SK-N-SH treated with all-trans-retinoic acid at 6 μM for 48 hours (cell line): Measurements from ENCODE around the gene KCNIP4.

ENCODE experiments used
- ATAC-seq: fragments of 200-7000 bp; cut with Tn5 transposase; 3 replicates; pipeline ENCODE4 v1.9.1; 2020; ENCODE audit warnings: mild to moderate bottlenecking, moderate library complexity
- ARNTL ChIP-seq: fragments of 450-650 bp; formaldehyde crosslinking; IDR thresholded peaks from 2 replicates; pipeline ENCODE4 v1.5.0; 2020; ENCODE audit warnings: low read depth, mild to moderate bottlenecking, moderate library complexity, borderline replicate concordance
- BACH2 ChIP-seq: fragments of 250-450 bp; sonication (Bioruptor Pico); IDR thresholded peaks from 2 replicates; pipeline ENCODE4 v1.9.0; 2021; ENCODE audit warnings: mild to moderate bottlenecking, borderline replicate concordance
- ESRRG ChIP-seq: fragments of 250-450 bp; sonication (Bioruptor Pico); IDR thresholded peaks from 2 replicates; pipeline ENCODE4 v1.6.1; 2021; ENCODE audit warnings: mild to moderate bottlenecking
- GLIS3 ChIP-seq: fragments of 250-450 bp; sonication (Bioruptor Pico); IDR thresholded peaks from 2 replicates; pipeline ENCODE4 v1.5.0; 2020; ENCODE audit warnings: mild to moderate bottlenecking, moderate library complexity
- ISL1 ChIP-seq: fragments of 250-450 bp; sonication (Bioruptor Pico); IDR thresholded peaks from 2 replicates; pipeline ENCODE4 v2.1.2; 2022; ENCODE audit warnings: mild to moderate bottlenecking, moderate library complexity
- OSR1 ChIP-seq: fragments of 250-450 bp; sonication (Bioruptor Pico); IDR thresholded peaks from 2 replicates; pipeline ENCODE4 v1.8.0; 2022; ENCODE audit warnings: moderate library complexity, mild to moderate bottlenecking, inconsistent platforms
- RARB ChIP-seq: fragments of 250-450 bp; sonication (Bioruptor Pico); IDR thresholded peaks from 2 replicates; pipeline ENCODE4 v1.8.0; 2021; ENCODE audit warnings: mild to moderate bottlenecking, moderate library complexity
- SNAI2 ChIP-seq: fragments of 250-450 bp; sonication (Bioruptor Pico); IDR thresholded peaks from 2 replicates; pipeline ENCODE4 v1.5.0; 2020; ENCODE audit warnings: mild to moderate bottlenecking, moderate library complexity
- TCF4 ChIP-seq: fragments of 250-450 bp; sonication (Bioruptor Pico); IDR thresholded peaks from 2 replicates; pipeline ENCODE4 v1.8.0; 2021; ENCODE audit warnings: mild to moderate bottlenecking, moderate library complexity, borderline replicate concordance
- ZC3H10 ChIP-seq: fragments of 250-450 bp; sonication (Bioruptor Pico); IDR thresholded peaks from 2 replicates; pipeline ENCODE4 v1.5.1; 2021; ENCODE audit warnings: mild to moderate bottlenecking, moderate library complexity
- ZFP3 ChIP-seq: fragments of 250-450 bp; sonication (Bioruptor Pico); IDR thresholded peaks from 2 replicates; pipeline ENCODE4 v1.5.0; 2020; ENCODE audit warnings: mild to moderate bottlenecking, moderate library complexity
- ZFP30 ChIP-seq: fragments of 450-650 bp; formaldehyde crosslinking; IDR thresholded peaks from 2 replicates; pipeline ENCODE4 v1.5.0; 2022; ENCODE audit warnings: mild to moderate bottlenecking, moderate library complexity
- ZNF70 ChIP-seq: fragments of 450-650 bp; formaldehyde crosslinking; IDR thresholded peaks from 2 replicates; pipeline ENCODE4 v1.5.0; 2020; ENCODE audit warnings: mild to moderate bottlenecking, moderate library complexity
- ZNF8 ChIP-seq: fragments of 450-650 bp; formaldehyde crosslinking; IDR thresholded peaks from 2 replicates; pipeline ENCODE4 v1.5.0; 2020; ENCODE audit warnings: mild to moderate bottlenecking, moderate library complexity
- TF ChIP-seq, protein P1 (sequence below): fragments of 250-450 bp; sonication (Bioruptor Pico); IDR thresholded peaks from 2 replicates; pipeline ENCODE4 v1.5.0; 2020; ENCODE audit warnings: mild to moderate bottlenecking, moderate library complexity
- TF ChIP-seq, protein P2 (sequence below): fragments of 250-450 bp; sonication (Bioruptor Pico); IDR thresholded peaks from 2 replicates; pipeline ENCODE4 v1.8.0; 2020; ENCODE audit warnings: mild to moderate bottlenecking, moderate library complexity, borderline replicate concordance
- TF ChIP-seq, protein P3 (sequence below): fragments of 250-450 bp; sonication (Bioruptor Pico); IDR thresholded peaks from 2 replicates; pipeline ENCODE4 v1.8.0; 2021; ENCODE audit warnings: low read depth, mild to moderate bottlenecking, moderate library complexity, borderline replicate concordance
- TF ChIP-seq, protein P4 (sequence below): fragments of 250-450 bp; sonication (Bioruptor Pico); IDR thresholded peaks from 2 replicates; pipeline ENCODE4 v1.5.1; 2021; ENCODE audit warnings: mild to moderate bottlenecking, moderate library complexity

KCNIP4 gene

DNA sequence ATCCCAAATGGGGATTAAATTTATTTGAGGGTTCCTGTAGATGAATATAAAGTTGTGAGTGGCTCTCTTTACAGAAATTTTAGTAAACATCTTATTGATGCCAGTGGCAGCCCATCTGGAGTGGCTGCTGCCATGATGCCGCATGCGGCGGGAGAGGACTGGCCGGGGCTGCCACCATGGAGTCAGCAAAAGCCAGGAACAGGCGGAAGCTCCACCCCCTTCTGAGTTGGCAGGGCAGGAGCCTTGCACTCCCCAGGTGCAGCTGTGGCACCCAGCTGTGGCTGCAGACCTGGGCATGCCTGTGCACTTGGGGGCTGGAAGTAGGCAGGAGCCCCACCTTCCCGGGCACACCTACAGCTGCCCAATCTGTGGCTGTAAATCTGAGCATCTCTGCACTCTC is 92.3 kb downstream of the KCNIP4 start (continued):
- TF ChIP-seq, protein P1, sequence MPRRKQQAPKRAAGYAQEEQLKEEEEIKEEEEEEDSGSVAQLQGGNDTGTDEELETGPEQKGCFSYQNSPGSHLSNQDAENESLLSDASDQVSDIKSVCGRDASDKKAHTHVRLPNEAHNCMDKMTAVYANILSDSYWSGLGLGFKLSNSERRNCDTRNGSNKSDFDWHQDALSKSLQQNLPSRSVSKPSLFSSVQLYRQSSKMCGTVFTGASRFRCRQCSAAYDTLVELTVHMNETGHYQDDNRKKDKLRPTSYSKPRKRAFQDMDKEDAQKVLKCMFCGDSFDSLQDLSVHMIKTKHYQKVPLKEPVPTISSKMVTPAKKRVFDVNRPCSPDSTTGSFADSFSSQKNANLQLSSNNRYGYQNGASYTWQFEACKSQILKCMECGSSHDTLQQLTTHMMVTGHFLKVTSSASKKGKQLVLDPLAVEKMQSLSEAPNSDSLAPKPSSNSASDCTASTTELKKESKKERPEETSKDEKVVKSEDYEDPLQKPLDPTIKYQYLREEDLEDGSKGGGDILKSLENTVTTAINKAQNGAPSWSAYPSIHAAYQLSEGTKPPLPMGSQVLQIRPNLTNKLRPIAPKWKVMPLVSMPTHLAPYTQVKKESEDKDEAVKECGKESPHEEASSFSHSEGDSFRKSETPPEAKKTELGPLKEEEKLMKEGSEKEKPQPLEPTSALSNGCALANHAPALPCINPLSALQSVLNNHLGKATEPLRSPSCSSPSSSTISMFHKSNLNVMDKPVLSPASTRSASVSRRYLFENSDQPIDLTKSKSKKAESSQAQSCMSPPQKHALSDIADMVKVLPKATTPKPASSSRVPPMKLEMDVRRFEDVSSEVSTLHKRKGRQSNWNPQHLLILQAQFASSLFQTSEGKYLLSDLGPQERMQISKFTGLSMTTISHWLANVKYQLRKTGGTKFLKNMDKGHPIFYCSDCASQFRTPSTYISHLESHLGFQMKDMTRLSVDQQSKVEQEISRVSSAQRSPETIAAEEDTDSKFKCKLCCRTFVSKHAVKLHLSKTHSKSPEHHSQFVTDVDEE = no peak

DNA sequence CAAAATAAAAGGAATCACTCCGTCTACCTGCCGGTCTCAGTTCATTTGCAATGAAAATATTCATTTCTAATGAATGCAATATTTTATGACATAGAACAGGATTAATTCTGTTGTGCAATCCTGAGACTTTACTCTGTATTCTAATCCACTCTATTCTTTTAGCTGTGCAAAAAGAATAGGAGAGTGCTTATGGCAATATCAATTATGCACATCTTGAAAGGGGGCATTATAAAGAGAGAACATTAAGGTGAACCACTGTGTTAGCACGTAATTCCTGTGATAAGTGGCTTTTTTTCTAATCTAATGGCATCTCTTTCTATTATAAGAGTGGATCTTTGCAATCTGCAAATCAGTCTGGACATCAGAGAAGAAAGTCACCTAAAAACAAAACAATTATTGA is 99.5 kb downstream of the KCNIP4 start:
- TF ChIP-seq ISL1 (CRISPR knock-in tag) = no peak
- no peak for TF ChIP-seq ZFP30 (CRISPR knock-in tag)
- no peak for TF ChIP-seq GLIS3 (CRISPR knock-in tag)
- no peak for TF ChIP-seq ZFP3
- no peak for TF ChIP-seq TCF4 (CRISPR knock-in tag)
- TF ChIP-seq, protein P2, sequence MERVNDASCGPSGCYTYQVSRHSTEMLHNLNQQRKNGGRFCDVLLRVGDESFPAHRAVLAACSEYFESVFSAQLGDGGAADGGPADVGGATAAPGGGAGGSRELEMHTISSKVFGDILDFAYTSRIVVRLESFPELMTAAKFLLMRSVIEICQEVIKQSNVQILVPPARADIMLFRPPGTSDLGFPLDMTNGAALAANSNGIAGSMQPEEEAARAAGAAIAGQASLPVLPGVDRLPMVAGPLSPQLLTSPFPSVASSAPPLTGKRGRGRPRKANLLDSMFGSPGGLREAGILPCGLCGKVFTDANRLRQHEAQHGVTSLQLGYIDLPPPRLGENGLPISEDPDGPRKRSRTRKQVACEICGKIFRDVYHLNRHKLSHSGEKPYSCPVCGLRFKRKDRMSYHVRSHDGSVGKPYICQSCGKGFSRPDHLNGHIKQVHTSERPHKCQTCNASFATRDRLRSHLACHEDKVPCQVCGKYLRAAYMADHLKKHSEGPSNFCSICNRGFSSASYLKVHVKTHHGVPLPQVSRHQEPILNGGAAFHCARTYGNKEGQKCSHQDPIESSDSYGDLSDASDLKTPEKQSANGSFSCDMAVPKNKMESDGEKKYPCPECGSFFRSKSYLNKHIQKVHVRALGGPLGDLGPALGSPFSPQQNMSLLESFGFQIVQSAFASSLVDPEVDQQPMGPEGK = no peak
- TF ChIP-seq ZNF8 = no peak
- TF ChIP-seq, protein P3, sequence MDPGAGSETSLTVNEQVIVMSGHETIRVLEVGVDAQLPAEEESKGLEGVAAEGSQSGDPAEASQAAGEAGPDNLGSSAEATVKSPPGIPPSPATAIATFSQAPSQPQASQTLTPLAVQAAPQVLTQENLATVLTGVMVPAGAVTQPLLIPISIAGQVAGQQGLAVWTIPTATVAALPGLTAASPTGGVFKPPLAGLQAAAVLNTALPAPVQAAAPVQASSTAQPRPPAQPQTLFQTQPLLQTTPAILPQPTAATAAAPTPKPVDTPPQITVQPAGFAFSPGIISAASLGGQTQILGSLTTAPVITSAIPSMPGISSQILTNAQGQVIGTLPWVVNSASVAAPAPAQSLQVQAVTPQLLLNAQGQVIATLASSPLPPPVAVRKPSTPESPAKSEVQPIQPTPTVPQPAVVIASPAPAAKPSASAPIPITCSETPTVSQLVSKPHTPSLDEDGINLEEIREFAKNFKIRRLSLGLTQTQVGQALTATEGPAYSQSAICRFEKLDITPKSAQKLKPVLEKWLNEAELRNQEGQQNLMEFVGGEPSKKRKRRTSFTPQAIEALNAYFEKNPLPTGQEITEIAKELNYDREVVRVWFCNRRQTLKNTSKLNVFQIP (CRISPR knock-in tag) = no peak
- TF ChIP-seq, protein P1 = no peak
- TF ChIP-seq ESRRG = no peak
- no peak for TF ChIP-seq ARNTL (CRISPR knock-in tag)
- no peak for TF ChIP-seq OSR1 (CRISPR knock-in tag)
- no peak for TF ChIP-seq ZNF70
- TF ChIP-seq SNAI2 (CRISPR knock-in tag) = no peak
- no peak for TF ChIP-seq BACH2 (CRISPR knock-in tag)
- TF ChIP-seq, all 23 proteins: peak for 0
- ATAC-seq = no peak

DNA sequence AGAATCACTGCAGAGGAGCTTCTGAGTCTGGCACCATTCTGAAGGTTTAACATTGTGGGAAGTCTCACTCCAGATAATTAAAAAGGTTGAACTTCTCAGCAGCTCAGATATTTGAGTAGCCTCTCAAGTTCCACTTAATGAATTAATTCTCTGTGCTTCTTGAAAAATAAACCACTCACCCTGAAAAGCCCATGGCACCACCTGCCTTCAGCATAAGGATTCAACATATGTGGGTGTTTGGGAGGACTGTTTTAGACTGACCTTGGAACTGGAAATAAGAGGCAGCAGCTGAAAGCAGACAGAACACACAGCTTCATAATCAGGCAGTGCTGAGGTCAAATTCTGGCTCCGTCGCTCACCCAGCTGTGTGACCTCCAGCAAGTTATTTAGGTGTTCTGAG is 100.6 kb downstream of the KCNIP4 start:
- no peak for ATAC-seq
- TF ChIP-seq, protein P1 = no peak
- no peak for TF ChIP-seq RARB (CRISPR knock-in tag)

DNA sequence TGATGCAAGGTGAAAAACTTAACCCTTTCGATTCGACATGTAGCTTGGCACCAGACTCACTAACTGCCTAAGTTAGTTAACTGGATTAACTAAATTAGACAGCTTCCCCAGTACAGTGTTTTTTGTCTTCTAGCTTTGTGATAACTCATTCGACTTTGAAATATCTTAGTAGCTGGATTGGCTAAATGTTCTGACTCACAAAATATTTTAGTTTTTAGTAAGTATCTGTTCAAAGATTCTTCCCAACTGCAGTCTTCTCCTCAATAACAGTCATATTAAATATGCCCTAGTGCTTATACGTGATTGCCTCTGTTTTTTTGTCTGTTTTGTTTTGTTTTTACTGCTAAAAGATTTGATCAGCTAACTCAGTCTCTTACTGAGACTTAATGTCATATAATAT is 102.9 kb downstream of the KCNIP4 start:
- peak; percentile 80 for ATAC-seq
- TF ChIP-seq, protein P4, sequence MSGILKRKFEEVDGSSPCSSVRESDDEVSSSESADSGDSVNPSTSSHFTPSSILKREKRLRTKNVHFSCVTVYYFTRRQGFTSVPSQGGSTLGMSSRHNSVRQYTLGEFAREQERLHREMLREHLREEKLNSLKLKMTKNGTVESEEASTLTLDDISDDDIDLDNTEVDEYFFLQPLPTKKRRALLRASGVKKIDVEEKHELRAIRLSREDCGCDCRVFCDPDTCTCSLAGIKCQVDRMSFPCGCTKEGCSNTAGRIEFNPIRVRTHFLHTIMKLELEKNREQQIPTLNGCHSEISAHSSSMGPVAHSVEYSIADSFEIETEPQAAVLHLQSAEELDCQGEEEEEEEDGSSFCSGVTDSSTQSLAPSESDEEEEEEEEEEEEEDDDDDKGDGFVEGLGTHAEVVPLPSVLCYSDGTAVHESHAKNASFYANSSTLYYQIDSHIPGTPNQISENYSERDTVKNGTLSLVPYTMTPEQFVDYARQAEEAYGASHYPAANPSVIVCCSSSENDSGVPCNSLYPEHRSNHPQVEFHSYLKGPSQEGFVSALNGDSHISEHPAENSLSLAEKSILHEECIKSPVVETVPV (CRISPR knock-in tag) = no peak
- TF ChIP-seq ZC3H10 (CRISPR knock-in tag) = 0 out of 2 replicates have a peak, but pooled peaks have one; percentile 9
